Testis (tissue), 3 donors: ENCODE results near the gene CDYL. TPM values are rescaled to one million over a fixed set of nuclear protein-coding genes. Genes with fewer than 3 reads are reported as not detected.

ENCODE experiments used
- DNase-seq: peaks from one replicate; pipeline ENCODE4 v3.0.0-alpha.2; 2019
- H3K27ac ChIP-seq, 2 donors: fragments of 200-600 bp; sonication (generic); one replicate each; pipeline ENCODE4 v1.5.1; 2019
- H3K27me3 ChIP-seq: fragments of 200-600 bp; sonication (generic); one replicate; pipeline ENCODE4 v1.5.1; 2019
- H3K36me3 ChIP-seq: fragments of 200-600 bp; sonication (generic); one replicate; pipeline ENCODE4 v1.5.1; 2017; ENCODE audit warnings: low read depth; ENCODE audit errors: missing control alignments
- H3K4me1 ChIP-seq: fragments of 200-600 bp; sonication (generic); one replicate; pipeline ENCODE4 v1.5.1; 2019
- H3K4me3 ChIP-seq, 2 donors: fragments of 200-600 bp; sonication (generic); one replicate each; pipeline ENCODE4 v1.5.1; 2017 to 2019
- H3K9me3 ChIP-seq: fragments of 200-600 bp; sonication (generic); one replicate; pipeline ENCODE4 v1.5.1; 2017
- CTCF ChIP-seq, 3 experiments: fragments of 450-650 bp in 2 of 3; fragments of 200-600 bp in 1 of 3; sonication (generic) in 1 of 3; IDR thresholded peaks; one replicate each; pipeline ENCODE4 v1.5.1; 2016 to 2019; ENCODE audit warnings: antibody characterized with exemption in 3 of 3, mild to moderate bottlenecking in 2 of 3, moderate library complexity in 1 of 3
- POLR2A ChIP-seq: fragments of 450-650 bp; IDR thresholded peaks from one replicate; pipeline ENCODE4 v1.6.1; 2017; ENCODE audit warnings: antibody characterized with exemption, mild to moderate bottlenecking, moderate library complexity
- WGBS, 2 donors: methylation state at CpG; one replicate each; pipeline ENCODE4 v1.1.5; 2018; 5-methylcytosine and 5-hydroxymethylcytosine counted together
- intact Hi-C: fragments of 100-400 bp; cut with DNase I; formaldehyde crosslinking; loops from one replicate; pipeline ENCODE4 v1.15.1; 2023; ENCODE audit warnings: low total_unique reads
- polyA plus RNA-seq: library from polyadenylated mRNA; stranded (reverse); fragments of 350-450 nt; fragmentation: Illumina TruSeq; extraction: RNeasy Lipid Tissue Mini Kit (QIAGEN cat#74804); gene quantifications from one replicate; pipeline ENCODE4 v1.2.3, GENCODE V29; 2014; ENCODE audit warnings: low read depth, low replicate concordance; ENCODE audit not compliant: insufficient read depth
- total RNA-seq, 2 donors: library from RNA; depleted of rRNA; stranded (reverse); fragments of >200 nt; gene quantifications; one replicate each; pipeline ENCODE4 v1.2.3, GENCODE V29; 2016

CDYL gene
- total and polyA plus RNA-seq, 3 donors from 2014 or later = 26.8 to 72.8 (median 46.3) TPM

- Histone ChIP-seq H3K4me1 (no peaks in the 10 kb centered on the region), H3K27me3 (no peaks in the 10 kb centered on the region), H3K9me3 (no peaks in the 10 kb centered on the region), H3K27ac (no peak overlapping the region), H3K4me3 (no peak overlapping the region), H3K36me3 (no peaks in the 10 kb centered on the region)
- TF ChIP-seq CTCF (IDR thresholded peaks at IDR 0.05) = no peak
- TF ChIP-seq POLR2A = no peak
- no peak for DNase-seq
- intact Hi-C loops = no loop called here
- WGBS, 2 donors = 80 to 81% methylated on average over 2 of the region's 2 CpGs
Observed at GRCh38 chr6:4872841-4873240, 96.6 kb downstream of the CDYL start.

- Histone ChIP-seq H3K4me3 (no peak overlapping the region), H3K36me3 (no peaks in the 10 kb centered on the region), H3K4me1 (no peaks in the 10 kb centered on the region), H3K27ac (no peak overlapping the region), H3K9me3 (no peaks in the 10 kb centered on the region), H3K27me3 (no peaks in the 10 kb centered on the region)
- WGBS, 2 donors = 71 to 72% methylated on average over 6 of the region's 6 CpGs
- intact Hi-C loops = no loop called here
- no peak for DNase-seq
- TF ChIP-seq POLR2A = no peak
- no peak for TF ChIP-seq CTCF (IDR thresholded peaks at IDR 0.05)
Observed at GRCh38 chr6:4873928-4874327, 97.7 kb downstream of the CDYL start.

GRCh38 chr6:4879741-4880275 is 103.6 kb downstream of the CDYL start:
- Histone ChIP-seq H3K27me3 (no peaks in the 10 kb centered on the region), H3K4me1 (no peaks in the 10 kb centered on the region), H3K27ac (no peak overlapping the region), H3K9me3 (no peaks in the 10 kb centered on the region), H3K4me3 (no peak overlapping the region), H3K36me3 (no peaks in the 10 kb centered on the region)
- no peak for DNase-seq
- 93 to 97% methylated on average over 6 of the region's 6 CpGs for WGBS, 2 donors
- TF ChIP-seq CTCF (IDR thresholded peaks at IDR 0.05) (no peak), POLR2A (no peak)
- intact Hi-C loops = no loop called here

GRCh38 chr6:4880363-4880762 is 104.2 kb downstream of the CDYL start:
- no peaks in the 10 kb centered on the region for H3K4me1 ChIP-seq
- no peak overlapping the region for H3K4me3 ChIP-seq
- WGBS, 2 donors = 93 to 96% methylated on average over 3 of the region's 3 CpGs
- intact Hi-C loops = no loop called here
- H3K36me3 ChIP-seq = no peaks in the 10 kb centered on the region
- no peaks in the 10 kb centered on the region for H3K9me3 ChIP-seq
- H3K27me3 ChIP-seq = no peaks in the 10 kb centered on the region
- TF ChIP-seq CTCF (IDR thresholded peaks at IDR 0.05) = no peak
- no peak for TF ChIP-seq POLR2A
- no peak overlapping the region for H3K27ac ChIP-seq
- no peak for DNase-seq

- Histone ChIP-seq H3K9me3 (no peaks in the 10 kb centered on the region), H3K27me3 (no peaks in the 10 kb centered on the region), H3K27ac (no peak overlapping the region), H3K4me1 (no peaks in the 10 kb centered on the region), H3K36me3 (no peaks in the 10 kb centered on the region), H3K4me3 (no peak overlapping the region)
- 95% methylated on average over 3 of the region's 3 CpGs; no CpG with 5 or more reads in 1 of the 2 donors for WGBS, 2 donors
- TF ChIP-seq POLR2A = no peak
- intact Hi-C loops = no loop called here
- DNase-seq = no peak
Observed at GRCh38 chr6:4883298-4883697, 107.1 kb downstream of the CDYL start.
